ENCODE results near the gene MX1. TPM values are rescaled to one million over a fixed set of nuclear protein-coding genes. Genes with fewer than 3 reads are reported as not detected.

Gene MX1
- polyA plus RNA-seq, 1 donor from 2014 or later = 0.07 TPM

DNA sequence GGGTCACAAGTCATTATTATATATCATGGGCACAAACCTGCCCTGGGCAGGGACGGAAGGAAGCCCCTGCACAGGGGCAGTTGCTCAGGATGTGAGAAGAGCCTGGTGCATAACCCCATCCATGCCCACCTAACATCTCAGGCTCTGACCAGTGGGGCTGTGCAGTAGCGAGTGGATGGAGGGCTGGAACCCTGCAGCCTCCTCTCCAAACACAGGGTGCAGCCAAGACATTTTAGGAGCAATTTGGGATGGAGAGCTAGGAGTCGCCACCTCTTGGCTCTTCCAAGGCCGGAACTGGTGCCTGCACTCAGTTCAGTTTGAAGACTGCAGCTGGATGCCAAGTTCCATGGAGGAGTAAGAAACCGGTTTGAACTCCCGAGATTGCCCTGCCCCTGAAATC, 2.8 kb downstream of the MX1 start:
- no peaks in the 10 kb centered on the region for H3K79me2 ChIP-seq (replicated peaks; ENCODE audit: insufficient read depth, low read length)
- H2AFZ ChIP-seq (ENCODE audit: low read depth, low read length) = no peak overlapping the region
- no peaks in the 10 kb centered on the region for H3K9me2 ChIP-seq (ENCODE audit: insufficient read depth, low read length)
- no peaks in the 10 kb centered on the region for H3K36me3 ChIP-seq (ENCODE audit: insufficient read depth, low read length)
- H4K20me1 ChIP-seq (ENCODE audit: insufficient read depth) = no peaks in the 10 kb centered on the region
- TF ChIP-seq TAF1 (IDR thresholded peaks at IDR 0.05; ENCODE audit: low read depth) (no peak), RAD21 (conservative IDR thresholded peaks at IDR 0.05) (no peak), EZH2 (IDR thresholded peaks at IDR 0.05; ENCODE audit: borderline replicate concordance, insufficient read depth, low read length, poor library complexity, severe bottlenecking) (no peak), MXI1 (conservative IDR thresholded peaks at IDR 0.05; ENCODE audit: poor library complexity, severe bottlenecking) (no peak), SMC3 (conservative IDR thresholded peaks at IDR 0.05; ENCODE audit: poor library complexity) (no peak), EP300 (conservative IDR thresholded peaks at IDR 0.05; ENCODE audit: poor library complexity, severe bottlenecking) (no peak), POLR2AphosphoS5 (IDR thresholded peaks at IDR 0.05) (no peak)
- TF ChIP-seq, protein P1, sequence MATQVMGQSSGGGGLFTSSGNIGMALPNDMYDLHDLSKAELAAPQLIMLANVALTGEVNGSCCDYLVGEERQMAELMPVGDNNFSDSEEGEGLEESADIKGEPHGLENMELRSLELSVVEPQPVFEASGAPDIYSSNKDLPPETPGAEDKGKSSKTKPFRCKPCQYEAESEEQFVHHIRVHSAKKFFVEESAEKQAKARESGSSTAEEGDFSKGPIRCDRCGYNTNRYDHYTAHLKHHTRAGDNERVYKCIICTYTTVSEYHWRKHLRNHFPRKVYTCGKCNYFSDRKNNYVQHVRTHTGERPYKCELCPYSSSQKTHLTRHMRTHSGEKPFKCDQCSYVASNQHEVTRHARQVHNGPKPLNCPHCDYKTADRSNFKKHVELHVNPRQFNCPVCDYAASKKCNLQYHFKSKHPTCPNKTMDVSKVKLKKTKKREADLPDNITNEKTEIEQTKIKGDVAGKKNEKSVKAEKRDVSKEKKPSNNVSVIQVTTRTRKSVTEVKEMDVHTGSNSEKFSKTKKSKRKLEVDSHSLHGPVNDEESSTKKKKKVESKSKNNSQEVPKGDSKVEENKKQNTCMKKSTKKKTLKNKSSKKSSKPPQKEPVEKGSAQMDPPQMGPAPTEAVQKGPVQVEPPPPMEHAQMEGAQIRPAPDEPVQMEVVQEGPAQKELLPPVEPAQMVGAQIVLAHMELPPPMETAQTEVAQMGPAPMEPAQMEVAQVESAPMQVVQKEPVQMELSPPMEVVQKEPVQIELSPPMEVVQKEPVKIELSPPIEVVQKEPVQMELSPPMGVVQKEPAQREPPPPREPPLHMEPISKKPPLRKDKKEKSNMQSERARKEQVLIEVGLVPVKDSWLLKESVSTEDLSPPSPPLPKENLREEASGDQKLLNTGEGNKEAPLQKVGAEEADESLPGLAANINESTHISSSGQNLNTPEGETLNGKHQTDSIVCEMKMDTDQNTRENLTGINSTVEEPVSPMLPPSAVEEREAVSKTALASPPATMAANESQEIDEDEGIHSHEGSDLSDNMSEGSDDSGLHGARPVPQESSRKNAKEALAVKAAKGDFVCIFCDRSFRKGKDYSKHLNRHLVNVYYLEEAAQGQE (IDR thresholded peaks at IDR 0.05; ENCODE audit: borderline replicate concordance) = no peak
- TF ChIP-seq, protein P2, sequence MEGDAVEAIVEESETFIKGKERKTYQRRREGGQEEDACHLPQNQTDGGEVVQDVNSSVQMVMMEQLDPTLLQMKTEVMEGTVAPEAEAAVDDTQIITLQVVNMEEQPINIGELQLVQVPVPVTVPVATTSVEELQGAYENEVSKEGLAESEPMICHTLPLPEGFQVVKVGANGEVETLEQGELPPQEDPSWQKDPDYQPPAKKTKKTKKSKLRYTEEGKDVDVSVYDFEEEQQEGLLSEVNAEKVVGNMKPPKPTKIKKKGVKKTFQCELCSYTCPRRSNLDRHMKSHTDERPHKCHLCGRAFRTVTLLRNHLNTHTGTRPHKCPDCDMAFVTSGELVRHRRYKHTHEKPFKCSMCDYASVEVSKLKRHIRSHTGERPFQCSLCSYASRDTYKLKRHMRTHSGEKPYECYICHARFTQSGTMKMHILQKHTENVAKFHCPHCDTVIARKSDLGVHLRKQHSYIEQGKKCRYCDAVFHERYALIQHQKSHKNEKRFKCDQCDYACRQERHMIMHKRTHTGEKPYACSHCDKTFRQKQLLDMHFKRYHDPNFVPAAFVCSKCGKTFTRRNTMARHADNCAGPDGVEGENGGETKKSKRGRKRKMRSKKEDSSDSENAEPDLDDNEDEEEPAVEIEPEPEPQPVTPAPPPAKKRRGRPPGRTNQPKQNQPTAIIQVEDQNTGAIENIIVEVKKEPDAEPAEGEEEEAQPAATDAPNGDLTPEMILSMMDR (IDR thresholded peaks at IDR 0.05; ENCODE audit: poor library complexity, severe bottlenecking) = no peak
- peaks cover 24% of the 10 kb centered on the region for H3K27me3 ChIP-seq (ENCODE audit: insufficient read depth, low read depth, low read length)
- H3K9me3 ChIP-seq (ENCODE audit: low read length) = no peaks in the 10 kb centered on the region
- no peak overlapping the region for H3K27ac ChIP-seq (ENCODE audit: low read length)
- no peak overlapping the region for H3K4me2 ChIP-seq (ENCODE audit: low read length)
- no peak overlapping the region for H3K9ac ChIP-seq (ENCODE audit: low read length)
- no peaks in the 10 kb centered on the region for H3F3A ChIP-seq (ENCODE audit: insufficient read depth, low read length, poor library complexity, severe bottlenecking)
- H3K4me3 ChIP-seq (ENCODE audit: low read length) = no peak overlapping the region

GRCh38 chr21:41429305-41429704, 3.3 kb downstream of the MX1 start:
- Histone ChIP-seq H3K4me2 (ENCODE audit: low read length) (no peak overlapping the region), H3K36me3 (ENCODE audit: insufficient read depth, low read length) (no peaks in the 10 kb centered on the region), H3K27ac (ENCODE audit: low read length) (no peak overlapping the region), H3K9me2 (ENCODE audit: insufficient read depth, low read length) (no peaks in the 10 kb centered on the region), H3K9ac (ENCODE audit: low read length) (no peak overlapping the region), H4K20me1 (ENCODE audit: insufficient read depth) (no peaks in the 10 kb centered on the region), H3K4me3 (ENCODE audit: low read length) (no peak overlapping the region), H3K27me3 (ENCODE audit: insufficient read depth, low read depth, low read length) (peaks cover 24% of the 10 kb centered on the region), H3F3A (ENCODE audit: insufficient read depth, low read length, poor library complexity, severe bottlenecking) (no peaks in the 10 kb centered on the region), H3K79me2 (replicated peaks; ENCODE audit: insufficient read depth, low read length) (no peaks in the 10 kb centered on the region), H2AFZ (ENCODE audit: low read depth, low read length) (no peak overlapping the region), H3K9me3 (ENCODE audit: low read length) (no peaks in the 10 kb centered on the region)
- no peak for TF ChIP-seq EP300 (conservative IDR thresholded peaks at IDR 0.05; ENCODE audit: poor library complexity, severe bottlenecking)
- TF ChIP-seq TAF1 (IDR thresholded peaks at IDR 0.05; ENCODE audit: low read depth) = no peak
- TF ChIP-seq, protein P2 (IDR thresholded peaks at IDR 0.05; ENCODE audit: poor library complexity, severe bottlenecking) = no peak
- TF ChIP-seq, protein P1 (IDR thresholded peaks at IDR 0.05; ENCODE audit: borderline replicate concordance) = no peak
- TF ChIP-seq MXI1 (conservative IDR thresholded peaks at IDR 0.05; ENCODE audit: poor library complexity, severe bottlenecking) = no peak
- TF ChIP-seq POLR2AphosphoS5 (IDR thresholded peaks at IDR 0.05) = no peak
- TF ChIP-seq RAD21 (conservative IDR thresholded peaks at IDR 0.05) = no peak
- no peak for TF ChIP-seq EZH2 (IDR thresholded peaks at IDR 0.05; ENCODE audit: borderline replicate concordance, insufficient read depth, low read length, poor library complexity, severe bottlenecking)
- no peak for TF ChIP-seq SMC3 (conservative IDR thresholded peaks at IDR 0.05; ENCODE audit: poor library complexity)
